HG03571 (cell line): ENCODE measurements around the gene TMEM119.
"Not testable (repeated sequence)": the region's sequence is repeated elsewhere in the genome, so short reads cannot be mapped to it uniquely, and the experiment has no call there.

ENCODE experiments used
- ATAC-seq: cut with Tn5 transposase; IDR thresholded peaks from one replicate; pipeline ENCODE4 v1.9.1; 2021; ENCODE audit not compliant: unreplicated experiment

Gene TMEM119

GRCh38 chr12:108567406-108568337 lies 30.2 kb downstream of the TMEM119 start:
- no peak for ATAC-seq

- ATAC-seq, result no peak
Observed at GRCh38 chr12:108566452-108566851, 31.4 kb downstream of the TMEM119 start.

GRCh38 chr12:108565976-108566375 lies 31.9 kb downstream of the TMEM119 start:
- no peak for ATAC-seq

- no peak for ATAC-seq
Observed at GRCh38 chr12:108565146-108565545, 32.7 kb downstream of the TMEM119 start.

GRCh38 chr12:108564724-108565123 lies 33.2 kb downstream of the TMEM119 start:
- no peak for ATAC-seq

GRCh38 chr12:108563804-108564151 lies 34.1 kb downstream of the TMEM119 start:
- no peak for ATAC-seq

GRCh38 chr12:108563136-108563803 lies 34.6 kb downstream of the TMEM119 start:
- ATAC-seq, result peak; percentile 24

GRCh38 chr12:108562348-108563135 lies 35.3 kb downstream of the TMEM119 start, which contains the start of gene ISCU:
TSS of gene ISCU (plus strand) at chr12:108562596. CDS start at chr12:108562623, 27 bp downstream.
- peak; percentile 47 for ATAC-seq

- ATAC-seq, result no peak
Observed at GRCh38 chr12:108561852-108562347, 36.0 kb downstream of the TMEM119 start.

- peak; percentile 35 for ATAC-seq
Observed at GRCh38 chr12:108560752-108561719, 36.8 kb downstream of the TMEM119 start, which contains the start of gene SART3. TSS of gene SART3 (minus strand) at chr12:108561173. CDS start at chr12:108561154, 19 bp downstream.

GRCh38 chr12:108560321-108560721 lies 37.6 kb downstream of the TMEM119 start:
- ATAC-seq, result no peak

GRCh38 chr12:108559748-108560147 lies 38.1 kb downstream of the TMEM119 start:
- ATAC-seq, result no peak

- no peak for ATAC-seq
Observed at GRCh38 chr12:108559007-108559655, 38.8 kb downstream of the TMEM119 start.

GRCh38 chr12:108555383-108555782 lies 42.5 kb downstream of the TMEM119 start:
- not testable (repeated sequence) for ATAC-seq

GRCh38 chr12:108553799-108554198 lies 44.1 kb downstream of the TMEM119 start:
- ATAC-seq, result no peak

- no peak for ATAC-seq
Observed at GRCh38 chr12:108551535-108551934, 46.3 kb downstream of the TMEM119 start.

GRCh38 chr12:108548954-108549521 lies 48.8 kb downstream of the TMEM119 start:
- ATAC-seq, result no peak

GRCh38 chr12:108547686-108548085 lies 50.2 kb downstream of the TMEM119 start:
- no peak for ATAC-seq

GRCh38 chr12:108543652-108544051 lies 54.2 kb downstream of the TMEM119 start:
- no peak for ATAC-seq
